Fibroblast of skin of left biceps (primary cell): ENCODE data around the gene CFI.
"Not testable (repeated sequence)": the region's sequence is repeated elsewhere in the genome, so short reads cannot be mapped to it uniquely, and the experiment has no call there.

Source experiments
- DNase-seq, 2 experiments: peaks; one replicate each; pipeline ENCODE4 v3.0.0-alpha.2; 2013; ENCODE audit warnings: low read depth in 2 of 2

Gene CFI

GRCh38 chr4:109798866-109799265 lies 2.9 kb downstream of the CFI start:
- no peak for DNase-seq

- no peak for DNase-seq
These were observed 6.7 kb downstream of the CFI start for GRCh38 chr4:109795059-109795458.

- DNase-seq = no peak
These were observed 14.0 kb downstream of the CFI start for GRCh38 chr4:109787807-109788206.

GRCh38 chr4:109786846-109787245 lies 15.0 kb downstream of the CFI start:
- DNase-seq = no peak

GRCh38 chr4:109782092-109782491 lies 19.7 kb downstream of the CFI start:
- DNase-seq = not testable (repeated sequence)

DNA sequence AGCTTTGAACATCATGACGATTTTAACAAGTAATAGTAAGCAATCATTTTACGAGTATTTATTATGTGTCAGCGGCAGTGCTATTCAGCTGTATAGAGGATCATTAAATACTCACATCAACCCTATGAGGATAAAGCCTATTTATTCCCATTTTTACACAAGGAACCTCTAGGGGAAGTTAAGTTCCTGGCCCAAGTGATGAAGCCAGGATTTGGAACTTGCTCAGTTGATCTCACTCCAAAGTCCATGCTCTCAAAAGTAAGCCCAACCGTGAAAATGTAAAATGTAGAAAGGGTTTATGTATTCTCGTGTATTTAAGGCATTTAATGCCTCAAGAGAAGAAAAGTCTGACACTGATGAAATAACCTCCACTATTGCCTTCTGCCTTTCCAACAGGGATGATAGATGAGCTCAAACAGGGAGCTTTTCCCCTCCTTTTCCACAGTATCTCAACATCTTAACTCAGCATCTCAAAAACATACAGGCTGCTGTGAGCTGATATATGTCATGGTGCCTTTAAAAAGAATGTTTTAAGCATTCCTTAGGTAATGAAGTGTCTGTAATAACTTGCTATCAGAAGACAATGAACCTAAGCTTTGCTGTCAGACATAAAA lies 36.9 kb downstream of the CFI start:
- no peak for DNase-seq

DNA sequence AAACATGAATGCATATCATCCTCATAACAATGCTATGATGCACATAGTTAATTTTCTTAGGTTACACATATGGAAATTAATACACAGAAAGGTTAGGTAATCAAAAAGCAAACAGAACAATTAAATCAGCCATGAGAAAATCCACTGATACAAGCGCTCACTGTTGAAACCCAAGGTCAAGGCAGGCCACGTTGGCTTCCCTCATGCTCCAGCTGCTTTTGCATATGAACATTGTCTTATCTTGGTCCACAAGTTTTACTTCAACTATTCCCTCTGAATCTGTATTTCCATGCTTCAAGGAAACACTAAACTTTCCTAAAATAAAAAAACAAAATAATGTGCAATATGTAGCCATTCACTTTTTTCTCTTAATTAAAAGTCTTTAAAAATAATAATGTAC lies 37.4 kb downstream of the CFI start:
- DNase-seq = no peak

- DNase-seq = no peak
These were observed 41.1 kb downstream of the CFI start for GRCh38 chr4:109760682-109761081.

DNA sequence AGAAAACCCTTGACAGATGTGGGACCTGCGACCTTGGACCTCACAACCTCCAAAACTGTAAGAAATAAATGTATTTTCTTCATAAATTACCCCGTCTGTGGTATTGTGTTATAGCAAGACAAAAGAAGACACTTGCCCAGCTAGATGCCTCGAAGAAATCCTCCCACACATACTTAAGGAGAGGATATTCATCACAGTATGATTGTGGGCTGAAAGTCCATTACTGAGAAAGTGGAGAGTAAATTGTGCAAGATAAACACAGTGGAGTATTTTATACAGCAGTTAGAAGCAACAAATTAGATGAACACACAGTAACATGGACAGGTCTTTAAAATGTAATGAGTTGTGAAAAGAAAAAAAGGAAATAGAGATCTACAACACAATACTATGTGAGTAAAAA lies 46.1 kb downstream of the CFI start:
- no peak for DNase-seq

GRCh38 chr4:109754093-109754857 lies 47.5 kb downstream of the CFI start:
- no peak for DNase-seq

- no peak for DNase-seq
These were observed 49.3 kb downstream of the CFI start for GRCh38 chr4:109752525-109752924.

DNA sequence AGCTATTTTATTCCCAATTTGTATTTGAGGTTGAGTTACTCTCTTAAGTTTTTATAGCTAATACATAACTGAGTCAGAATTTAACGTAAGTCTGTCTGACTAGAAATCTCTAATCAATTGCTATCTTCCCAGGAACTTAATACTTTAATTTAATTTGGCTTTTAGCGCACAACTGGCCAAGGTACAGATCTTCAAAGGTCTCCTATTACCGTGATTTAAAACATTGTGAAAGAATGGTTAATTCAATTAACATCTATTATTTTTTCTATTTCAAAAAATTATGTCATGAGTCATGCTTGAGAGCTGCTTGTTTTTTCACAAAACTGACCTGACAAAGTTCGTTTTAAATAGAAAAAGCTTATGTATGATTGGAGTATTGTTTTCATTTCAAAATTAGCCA lies 49.9 kb downstream of the CFI start:
- no peak for DNase-seq

DNA sequence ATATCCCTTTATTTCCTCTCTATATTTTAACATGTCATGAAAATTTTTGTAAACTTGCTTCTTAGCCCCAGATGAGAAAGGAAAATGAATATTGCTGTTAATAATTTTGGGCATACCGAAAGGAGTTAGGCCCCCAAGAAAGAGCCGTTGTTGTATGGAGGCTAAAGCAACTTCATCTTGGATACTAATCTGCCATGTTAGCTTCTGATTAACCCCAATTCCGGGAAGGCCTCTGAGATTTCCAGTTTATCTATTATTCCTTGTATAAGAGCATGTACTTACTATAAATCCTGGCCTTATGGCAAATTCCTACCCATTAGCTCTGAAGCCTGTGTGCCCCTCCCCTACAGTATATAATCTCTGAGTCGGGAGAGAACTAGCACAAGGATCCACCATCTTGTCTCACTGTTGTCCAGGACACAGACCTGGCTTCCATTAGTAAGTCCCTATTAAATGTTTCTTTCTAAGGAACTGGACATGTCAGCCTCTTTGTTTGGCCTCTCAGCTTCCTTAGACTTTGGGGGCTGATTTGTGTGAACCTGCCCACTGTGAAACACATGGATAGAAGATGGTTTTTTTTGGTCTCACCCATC lies 51.1 kb downstream of the CFI start:
- no peak for DNase-seq

DNA sequence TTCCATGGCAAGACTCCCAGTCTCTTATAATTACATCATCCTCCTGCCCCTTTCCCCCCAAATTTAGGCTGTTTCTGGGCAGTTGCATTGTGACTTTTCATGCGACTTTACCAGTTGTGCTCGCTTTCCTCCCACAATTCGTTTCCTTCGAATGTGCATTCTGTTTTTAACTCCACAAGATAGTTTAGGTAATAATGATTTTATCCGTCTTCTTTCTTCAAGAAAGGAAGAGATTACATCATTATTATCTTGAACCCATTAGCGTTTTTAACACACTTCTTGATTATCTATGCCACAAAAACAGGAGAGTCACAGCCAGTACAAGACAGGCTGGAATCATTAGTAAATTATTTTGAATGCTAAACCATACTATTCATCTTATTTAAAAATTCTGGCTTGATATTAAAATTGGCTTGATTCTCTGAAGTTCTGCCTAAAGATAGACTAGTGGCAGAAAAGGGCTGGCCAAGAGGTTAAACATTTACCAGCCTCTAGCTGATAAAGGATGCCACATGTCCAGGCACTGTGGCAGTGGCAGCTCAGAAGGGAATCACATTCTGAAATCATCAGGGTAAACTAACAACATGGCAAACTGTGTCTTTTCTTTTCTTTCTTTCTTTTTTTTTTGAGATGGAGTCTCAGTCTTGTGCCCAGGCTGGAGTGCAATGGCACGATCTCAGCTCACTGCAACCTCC lies 52.3 kb downstream of the CFI start:
- no peak for DNase-seq

DNA sequence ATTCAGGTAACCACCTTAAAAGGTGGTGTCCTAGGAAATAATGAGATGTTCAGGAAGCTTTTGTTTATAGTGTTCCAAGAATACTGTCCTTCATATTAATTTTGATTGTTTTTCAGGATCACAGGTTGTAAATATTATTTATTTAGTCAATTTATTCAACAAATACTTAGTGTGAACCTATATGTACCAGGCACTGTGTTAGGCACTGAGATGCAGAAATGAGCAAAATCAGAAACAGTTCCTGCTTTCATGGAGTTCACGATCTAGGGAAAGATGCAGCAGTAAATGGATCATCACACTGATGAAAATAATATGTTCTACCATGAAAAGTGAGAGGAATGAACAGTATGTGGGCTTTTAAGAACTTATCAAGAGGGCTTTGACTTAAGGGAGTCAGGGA lies 53.7 kb downstream of the CFI start:
- DNase-seq = no peak

- no peak for DNase-seq
These were observed 55.1 kb downstream of the CFI start for GRCh38 chr4:109746728-109747127.

- DNase-seq = no peak
These were observed 56.0 kb downstream of the CFI start for GRCh38 chr4:109745830-109746229.

DNA sequence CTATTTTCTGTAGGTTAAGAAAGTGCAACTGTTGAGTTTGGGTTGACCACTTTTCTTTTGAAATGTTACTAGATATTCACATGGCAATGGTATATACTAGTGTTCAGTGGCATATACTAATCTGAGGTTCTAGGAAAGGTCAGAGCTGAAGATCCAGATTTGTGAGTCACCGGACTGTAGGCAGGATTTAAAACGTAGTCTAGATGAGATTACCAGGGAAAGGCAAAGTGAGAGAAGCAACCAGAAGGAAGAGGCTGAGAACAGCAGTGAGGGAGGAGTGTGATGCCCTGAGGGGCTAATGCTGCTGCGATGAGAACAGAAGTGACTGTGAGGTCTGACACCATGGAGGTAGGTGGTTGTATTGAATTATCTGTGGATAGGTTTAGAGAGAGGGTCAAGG lies 62.3 kb downstream of the CFI start:
- no peak for DNase-seq

- DNase-seq = no peak
These were observed 63.5 kb downstream of the CFI start for GRCh38 chr4:109738104-109738872.

GRCh38 chr4:109735566-109736365 lies 66.0 kb downstream of the CFI start:
- no peak for DNase-seq

DNA sequence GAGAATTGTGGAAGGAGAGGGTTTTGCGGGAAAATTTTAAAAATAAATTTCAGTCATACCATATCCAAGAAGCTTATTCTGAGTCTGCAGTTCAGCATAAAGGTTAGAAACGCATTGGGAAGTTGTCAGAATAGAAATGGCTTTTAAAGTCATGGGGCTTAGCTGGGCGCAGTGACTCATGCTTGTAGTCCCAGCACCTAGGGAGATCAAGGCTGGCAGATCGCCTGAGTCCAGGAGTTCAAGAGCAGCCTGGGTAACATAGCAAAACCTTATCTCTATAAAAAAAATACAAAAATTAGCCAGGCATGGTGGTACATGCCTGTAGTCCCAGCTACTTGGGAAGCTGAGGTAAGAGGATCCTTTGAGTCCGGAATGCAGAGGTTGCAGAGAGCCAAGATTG lies 68.1 kb downstream of the CFI start:
- no peak for DNase-seq
